Prostate gland (tissue), 2 donors: ENCODE results near the gene ZNF367.

Experiments used
- POLR2A ChIP-seq: fragments of 450-650 bp; IDR thresholded peaks from one replicate; pipeline ENCODE4 v1.6.1; 2016; ENCODE audit warnings: antibody characterized with exemption, mild to moderate bottlenecking
- TF ChIP-seq, protein P1 (sequence below), 4 experiments: fragments of 200-600 bp in 2 of 4; fragments of 450-650 bp in 2 of 4; sonication (generic) in 2 of 4; IDR thresholded peaks; 1 replicate in 3 of 4; 2 replicates in 1 of 4; pipeline ENCODE4 v1.5.1; 2016 to 2019; ENCODE audit warnings: antibody characterized with exemption in 4 of 4, mild to moderate bottlenecking in 2 of 4, moderate library complexity in 2 of 4

- TF ChIP-seq, protein P1, sequence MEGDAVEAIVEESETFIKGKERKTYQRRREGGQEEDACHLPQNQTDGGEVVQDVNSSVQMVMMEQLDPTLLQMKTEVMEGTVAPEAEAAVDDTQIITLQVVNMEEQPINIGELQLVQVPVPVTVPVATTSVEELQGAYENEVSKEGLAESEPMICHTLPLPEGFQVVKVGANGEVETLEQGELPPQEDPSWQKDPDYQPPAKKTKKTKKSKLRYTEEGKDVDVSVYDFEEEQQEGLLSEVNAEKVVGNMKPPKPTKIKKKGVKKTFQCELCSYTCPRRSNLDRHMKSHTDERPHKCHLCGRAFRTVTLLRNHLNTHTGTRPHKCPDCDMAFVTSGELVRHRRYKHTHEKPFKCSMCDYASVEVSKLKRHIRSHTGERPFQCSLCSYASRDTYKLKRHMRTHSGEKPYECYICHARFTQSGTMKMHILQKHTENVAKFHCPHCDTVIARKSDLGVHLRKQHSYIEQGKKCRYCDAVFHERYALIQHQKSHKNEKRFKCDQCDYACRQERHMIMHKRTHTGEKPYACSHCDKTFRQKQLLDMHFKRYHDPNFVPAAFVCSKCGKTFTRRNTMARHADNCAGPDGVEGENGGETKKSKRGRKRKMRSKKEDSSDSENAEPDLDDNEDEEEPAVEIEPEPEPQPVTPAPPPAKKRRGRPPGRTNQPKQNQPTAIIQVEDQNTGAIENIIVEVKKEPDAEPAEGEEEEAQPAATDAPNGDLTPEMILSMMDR (IDR thresholded peaks at IDR 0.05): no peak
- TF ChIP-seq POLR2A: no peak
Measured at GRCh38 chr9:96361668-96362067, 56.5 kb downstream of the ZNF367 start.
